HEK293T (cell line): ENCODE measurements around the gene RASGRP3.

Experiments
- ARNT ChIP-seq: fragments of 450-650 bp; IDR thresholded peaks from 2 replicates; pipeline ENCODE4 v1.6.1; 2017; ENCODE audit warnings: mild to moderate bottlenecking
- BHLHE40 ChIP-seq: fragments of 450-650 bp; IDR thresholded peaks from 2 replicates; pipeline ENCODE4 v1.6.1; 2016; ENCODE audit warnings: mild to moderate bottlenecking, moderate library complexity, borderline replicate concordance
- CTBP1 ChIP-seq: fragments of 450-650 bp; IDR thresholded peaks from 2 replicates; pipeline ENCODE4 v1.6.1; 2016; ENCODE audit warnings: borderline replicate concordance
- ELF4 ChIP-seq: fragments of 450-650 bp; IDR thresholded peaks from 2 replicates; pipeline ENCODE4 v1.6.1; 2017; ENCODE audit warnings: antibody characterized with exemption
- FOXA1 ChIP-seq: fragments of 450-650 bp; IDR thresholded peaks from 2 replicates; pipeline ENCODE4 v1.6.1; 2016; ENCODE audit warnings: mild to moderate bottlenecking
- FOXM1 ChIP-seq: fragments of 450-650 bp; IDR thresholded peaks from 2 replicates; pipeline ENCODE4 v1.6.1; 2017; ENCODE audit warnings: mild to moderate bottlenecking, borderline replicate concordance
- HDGF ChIP-seq: fragments of 450-650 bp; IDR thresholded peaks from 2 replicates; pipeline ENCODE4 v1.6.1; 2017; ENCODE audit warnings: antibody characterized with exemption, borderline replicate concordance
- SP1 ChIP-seq: fragments of 450-650 bp; IDR thresholded peaks from 2 replicates; pipeline ENCODE4 v1.6.1; 2017
- SUZ12 ChIP-seq: fragments of 450-650 bp; IDR thresholded peaks from 2 replicates; pipeline ENCODE4 v1.6.1; 2016; ENCODE audit warnings: mild to moderate bottlenecking
- TARDBP ChIP-seq: fragments of 450-650 bp; IDR thresholded peaks from 2 replicates; pipeline ENCODE4 v1.6.1; 2016
- TF ChIP-seq, protein P1 (sequence below): fragments of 450-650 bp; IDR thresholded peaks from 2 replicates; pipeline ENCODE4 v1.6.1; 2016

GRCh38 chr2:33579227-33579626, 102.8 kb downstream of the RASGRP3 start:
- TF ChIP-seq BHLHE40 (no peak), CTBP1 (no peak), SP1 (no peak), TARDBP (no peak), FOXA1 (no peak), FOXM1 (no peak), HDGF (no peak), SUZ12 (no peak), ELF4 (no peak), ARNT (no peak)
- TF ChIP-seq, protein P1, sequence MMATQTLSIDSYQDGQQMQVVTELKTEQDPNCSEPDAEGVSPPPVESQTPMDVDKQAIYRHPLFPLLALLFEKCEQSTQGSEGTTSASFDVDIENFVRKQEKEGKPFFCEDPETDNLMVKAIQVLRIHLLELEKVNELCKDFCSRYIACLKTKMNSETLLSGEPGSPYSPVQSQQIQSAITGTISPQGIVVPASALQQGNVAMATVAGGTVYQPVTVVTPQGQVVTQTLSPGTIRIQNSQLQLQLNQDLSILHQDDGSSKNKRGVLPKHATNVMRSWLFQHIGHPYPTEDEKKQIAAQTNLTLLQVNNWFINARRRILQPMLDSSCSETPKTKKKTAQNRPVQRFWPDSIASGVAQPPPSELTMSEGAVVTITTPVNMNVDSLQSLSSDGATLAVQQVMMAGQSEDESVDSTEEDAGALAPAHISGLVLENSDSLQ = no peak
